Loucy (cell line): ENCODE results near the gene PHF20.

Source experiments
- H2AFZ ChIP-seq: fragments of 200-600 bp; sonication (generic); 2 replicates; pipeline ENCODE4 v1.6.0; 2016; ENCODE audit warnings: antibody characterized with exemption, mild to moderate bottlenecking, low read length, moderate library complexity
- H3F3A ChIP-seq: fragments of 200-600 bp; 2 replicates; pipeline ENCODE4 v1.6.0; 2016; ENCODE audit warnings: antibody characterized with exemption, low read depth, mild to moderate bottlenecking
- H3K27me3 ChIP-seq: fragments of 200-600 bp; sonication (generic); 2 replicates; pipeline ENCODE4 v1.6.1; 2014; ENCODE audit warnings: low read length, mild to moderate bottlenecking; ENCODE audit not compliant: insufficient read depth, poor library complexity, severe bottlenecking
- H3K36me3 ChIP-seq: fragments of 200-600 bp; sonication (generic); 2 replicates; pipeline ENCODE4 v1.6.1; 2016; ENCODE audit warnings: low read length; ENCODE audit not compliant: insufficient read depth
- H3K4me1 ChIP-seq: fragments of 200-600 bp; sonication (generic); 2 replicates; pipeline ENCODE4 v1.5.1; 2014; ENCODE audit warnings: low read length, mild to moderate bottlenecking; ENCODE audit not compliant: insufficient read depth, poor library complexity, severe bottlenecking
- H3K4me2 ChIP-seq: fragments of 200-600 bp; sonication (generic); 2 replicates; pipeline ENCODE4 v1.6.0; 2014; ENCODE audit warnings: antibody characterized with exemption, low read length, low read depth, mild to moderate bottlenecking; ENCODE audit not compliant: poor library complexity, severe bottlenecking
- H3K4me3 ChIP-seq: fragments of 200-600 bp; sonication (generic); 2 replicates; pipeline ENCODE4 v1.5.1; 2014; ENCODE audit warnings: low read length, mild to moderate bottlenecking, mixed read lengths; ENCODE audit not compliant: poor library complexity, severe bottlenecking
- H3K79me2 ChIP-seq: fragments of 200-600 bp; sonication (generic); 2 replicates; pipeline ENCODE4 v1.6.1; 2014; ENCODE audit warnings: low read length; ENCODE audit not compliant: insufficient read depth
- H3K9ac ChIP-seq: fragments of 200-600 bp; sonication (generic); 2 replicates; pipeline ENCODE4 v1.6.0; 2014; ENCODE audit warnings: mild to moderate bottlenecking, low read depth, low read length, moderate library complexity; ENCODE audit not compliant: poor library complexity, severe bottlenecking
- H3K9me2 ChIP-seq: fragments of 200-600 bp; sonication (generic); replicated peaks from 2 replicates; pipeline ENCODE4 v1.6.1; 2016; ENCODE audit warnings: low read depth, low read length, mixed read lengths
- H3K9me3 ChIP-seq: fragments of 200-600 bp; sonication (generic); 2 replicates; pipeline ENCODE4 v1.6.1; 2014; ENCODE audit warnings: mild to moderate bottlenecking, antibody characterized with exemption, low read length, low read depth; ENCODE audit not compliant: insufficient read depth
- H4K20me1 ChIP-seq: fragments of 200-600 bp; sonication (generic); 2 replicates; pipeline ENCODE4 v1.6.0; 2014; ENCODE audit warnings: antibody characterized with exemption, low read length, mild to moderate bottlenecking; ENCODE audit not compliant: insufficient read depth, poor library complexity, severe bottlenecking
- CTCF ChIP-seq: fragments of 200-600 bp; sonication (generic); conservative IDR thresholded peaks from 2 replicates; pipeline ENCODE4 v1.5.1; 2014; ENCODE audit warnings: mild to moderate bottlenecking, antibody characterized with exemption, low read length
- EZH2phosphoT487 ChIP-seq: fragments of 200-600 bp; IDR thresholded peaks from 2 replicates; pipeline ENCODE4 v1.6.1; 2018; ENCODE audit warnings: antibody characterized with exemption, mild to moderate bottlenecking, moderate library complexity, borderline replicate concordance

PHF20 gene

GRCh38 chr20:35934050-35934449, 162.2 kb downstream of the PHF20 start:
- no peaks in the 10 kb centered on the region for H3K27me3 ChIP-seq
- H3K4me2 ChIP-seq, result no peak overlapping the region
- H3K79me2 ChIP-seq, result no peaks in the 10 kb centered on the region
- H3K9me2 ChIP-seq, result no peaks in the 10 kb centered on the region
- H3K36me3 ChIP-seq, result peaks cover 47% of the 10 kb centered on the region; the same call in 1 of the 2 replicates
- H3K9ac ChIP-seq, result no peak overlapping the region
- peaks cover 3% of the 10 kb centered on the region for H3K4me1 ChIP-seq
- H2AFZ ChIP-seq, result no peak overlapping the region
- TF ChIP-seq CTCF (no peak), EZH2phosphoT487 (no peak)
- H3K9me3 ChIP-seq, result no peaks in the 10 kb centered on the region
- no peaks in the 10 kb centered on the region for H3F3A ChIP-seq
- no peak overlapping the region for H3K4me3 ChIP-seq
- no peaks in the 10 kb centered on the region for H4K20me1 ChIP-seq

DNA sequence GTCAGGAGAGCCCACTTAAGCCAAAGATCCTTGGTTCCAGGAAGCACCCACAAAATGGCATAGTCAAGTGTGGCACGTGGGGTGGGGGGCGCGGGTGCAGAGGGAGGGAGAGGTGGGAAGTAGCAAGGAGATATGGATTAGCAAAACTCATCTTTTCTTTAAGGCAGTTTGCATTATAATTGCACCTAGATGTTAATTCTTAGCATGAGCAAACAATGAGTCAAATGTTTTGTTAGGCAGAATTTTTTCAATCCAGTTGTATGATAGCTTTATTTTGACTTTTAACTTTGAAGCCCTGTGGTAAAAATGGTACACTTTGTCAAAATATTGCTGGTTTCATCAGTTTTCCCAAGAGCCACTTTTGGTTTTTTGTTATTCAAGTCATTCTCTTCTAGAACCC, 167.4 kb downstream of the PHF20 start:
- H3K9ac ChIP-seq, result no peak overlapping the region
- H2AFZ ChIP-seq, result no peak overlapping the region
- no peak overlapping the region for H3K4me2 ChIP-seq
- no peaks in the 10 kb centered on the region for H3K27me3 ChIP-seq
- H3F3A ChIP-seq, result no peaks in the 10 kb centered on the region
- no peaks in the 10 kb centered on the region for H3K9me3 ChIP-seq
- H3K4me1 ChIP-seq, result peaks cover 3% of the 10 kb centered on the region
- no peaks in the 10 kb centered on the region for H4K20me1 ChIP-seq
- H3K36me3 ChIP-seq, result peaks cover 52% of the 10 kb centered on the region; the same call in 1 of the 2 replicates
- H3K4me3 ChIP-seq, result no peak overlapping the region
- no peaks in the 10 kb centered on the region for H3K9me2 ChIP-seq
- no peak for TF ChIP-seq EZH2phosphoT487
- TF ChIP-seq CTCF, result no peak
- H3K79me2 ChIP-seq, result no peaks in the 10 kb centered on the region

GRCh38 chr20:35941620-35942019, 169.8 kb downstream of the PHF20 start:
- no peak overlapping the region for H3K4me3 ChIP-seq
- no peaks in the 10 kb centered on the region for H3K4me1 ChIP-seq
- H3K9ac ChIP-seq, result no peak overlapping the region
- H3K9me2 ChIP-seq, result no peaks in the 10 kb centered on the region
- no peak overlapping the region for H3K4me2 ChIP-seq
- TF ChIP-seq EZH2phosphoT487 (no peak), CTCF (no peak)
- no peaks in the 10 kb centered on the region for H3K9me3 ChIP-seq
- H3K79me2 ChIP-seq, result no peaks in the 10 kb centered on the region
- H3F3A ChIP-seq, result no peaks in the 10 kb centered on the region
- no peak overlapping the region for H2AFZ ChIP-seq
- no peaks in the 10 kb centered on the region for H4K20me1 ChIP-seq
- peaks cover 61% of the 10 kb centered on the region; the same call in 1 of the 2 replicates for H3K36me3 ChIP-seq
- H3K27me3 ChIP-seq, result no peaks in the 10 kb centered on the region
